ENCODE results near the gene ELK1. TPM values are rescaled to one million over a fixed set of nuclear protein-coding genes. Genes with fewer than 3 reads are reported as not detected.

The ELK1 gene
- total and polyA plus RNA-seq, 8 donors, result 6.8 to 27.2 (median 16.5) TPM

- H3K36me3 ChIP-seq, result no peaks in the 10 kb centered on the region
- TF ChIP-seq POLR2AphosphoS5 (IDR thresholded peaks at IDR 0.05) (no peak), EP300 (IDR thresholded peaks at IDR 0.05) (no peak), POLR2A (IDR thresholded peaks at IDR 0.05) (no peak)
- TF ChIP-seq, protein P1, sequence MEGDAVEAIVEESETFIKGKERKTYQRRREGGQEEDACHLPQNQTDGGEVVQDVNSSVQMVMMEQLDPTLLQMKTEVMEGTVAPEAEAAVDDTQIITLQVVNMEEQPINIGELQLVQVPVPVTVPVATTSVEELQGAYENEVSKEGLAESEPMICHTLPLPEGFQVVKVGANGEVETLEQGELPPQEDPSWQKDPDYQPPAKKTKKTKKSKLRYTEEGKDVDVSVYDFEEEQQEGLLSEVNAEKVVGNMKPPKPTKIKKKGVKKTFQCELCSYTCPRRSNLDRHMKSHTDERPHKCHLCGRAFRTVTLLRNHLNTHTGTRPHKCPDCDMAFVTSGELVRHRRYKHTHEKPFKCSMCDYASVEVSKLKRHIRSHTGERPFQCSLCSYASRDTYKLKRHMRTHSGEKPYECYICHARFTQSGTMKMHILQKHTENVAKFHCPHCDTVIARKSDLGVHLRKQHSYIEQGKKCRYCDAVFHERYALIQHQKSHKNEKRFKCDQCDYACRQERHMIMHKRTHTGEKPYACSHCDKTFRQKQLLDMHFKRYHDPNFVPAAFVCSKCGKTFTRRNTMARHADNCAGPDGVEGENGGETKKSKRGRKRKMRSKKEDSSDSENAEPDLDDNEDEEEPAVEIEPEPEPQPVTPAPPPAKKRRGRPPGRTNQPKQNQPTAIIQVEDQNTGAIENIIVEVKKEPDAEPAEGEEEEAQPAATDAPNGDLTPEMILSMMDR (IDR thresholded peaks at IDR 0.05), result no peak
- no peak overlapping the region for H3K4me3 ChIP-seq
- H3K9me3 ChIP-seq, result no peaks in the 10 kb centered on the region
- no peak overlapping the region for H3K27ac ChIP-seq
- peaks cover 0 to 22% (median 12%) of the 10 kb centered on the region in 3 donors for H3K27me3 ChIP-seq
- WGBS, 5 donors, result 39 to 62% (median 49%) methylated on average over 7 to 9 of the region's 9 CpGs
- DNase-seq, result no peak
- peaks cover 0 to 14% (median 12%) of the 10 kb centered on the region in 4 donors for H3K4me1 ChIP-seq
- intact Hi-C loops (cut with DNase I; ENCODE audit: low total_unique reads), result no loop called here
These were observed 30.1 kb downstream of the ELK1 start for GRCh38 chrX:47620303-47620685.

- peak within 1 kb of the TSS; percentile 28 to 43 (median 34) for H3K4me3 ChIP-seq
- 3 to 60% (median 6%) methylated on average over 26 to 76 of the region's 88 CpGs for WGBS, 5 donors
- no peak for TF ChIP-seq POLR2A (IDR thresholded peaks at IDR 0.05)
- peak in 1 of 3 donors; percentile 58 for TF ChIP-seq POLR2AphosphoS5 (IDR thresholded peaks at IDR 0.05)
- TF ChIP-seq, protein P1 (IDR thresholded peaks at IDR 0.05), result peak in 3 of 7 experiments; percentile 18 to 26 (median 22)
These were observed 30.7 kb downstream of the ELK1 start, which contains the start of gene SYN1 for GRCh38 chrX:47619486-47620302. Gene SYN1, minus strand, starts transcription at chrX:47619857. Its CDS starts 129 bp downstream, at chrX:47619728.

GRCh38 chrX:47618923-47619485 lies 31.4 kb downstream of the ELK1 start:
- Histone ChIP-seq H3K27ac (no peak overlapping the region), H3K4me1 (peaks cover 0 to 13% (median 11%) of the 10 kb centered on the region in 4 donors), H3K9me3 (no peaks in the 10 kb centered on the region), H3K36me3 (no peaks in the 10 kb centered on the region), H3K27me3 (peaks cover 0 to 18% (median 13%) of the 10 kb centered on the region in 3 donors), H3K4me3 (peak overlapping the region in 3 of 4 donors; percentile 30 to 43 (median 39))
- 36 to 68% (median 54%) methylated on average over 11 to 32 of the region's 32 CpGs for WGBS, 5 donors
- intact Hi-C loops (cut with DNase I; ENCODE audit: low total_unique reads), result no loop called here
- no peak for DNase-seq
- TF ChIP-seq EP300 (IDR thresholded peaks at IDR 0.05) (no peak), POLR2AphosphoS5 (IDR thresholded peaks at IDR 0.05) (no peak), POLR2A (IDR thresholded peaks at IDR 0.05) (no peak)
- TF ChIP-seq, protein P1 (IDR thresholded peaks at IDR 0.05), result no peak

More at GRCh38 chrX:47619486-47620302, 30.7 kb downstream of the ELK1 start, which contains the start of gene SYN1:
- intact Hi-C loops (cut with DNase I; ENCODE audit: low total_unique reads), result no loop called here
- Histone ChIP-seq H3K4me1 (peaks cover 0 to 14% (median 12%) of the 10 kb centered on the region in 4 donors), H3K27me3 (peaks cover 0 to 22% (median 12%) of the 10 kb centered on the region in 3 donors), H3K36me3 (no peaks in the 10 kb centered on the region), H3K27ac (peak within 1 kb of the TSS in 1 of 5 donors; percentile 1), H3K9me3 (no peaks in the 10 kb centered on the region)
- peak; percentile 76 to 95 for DNase-seq

DNA sequence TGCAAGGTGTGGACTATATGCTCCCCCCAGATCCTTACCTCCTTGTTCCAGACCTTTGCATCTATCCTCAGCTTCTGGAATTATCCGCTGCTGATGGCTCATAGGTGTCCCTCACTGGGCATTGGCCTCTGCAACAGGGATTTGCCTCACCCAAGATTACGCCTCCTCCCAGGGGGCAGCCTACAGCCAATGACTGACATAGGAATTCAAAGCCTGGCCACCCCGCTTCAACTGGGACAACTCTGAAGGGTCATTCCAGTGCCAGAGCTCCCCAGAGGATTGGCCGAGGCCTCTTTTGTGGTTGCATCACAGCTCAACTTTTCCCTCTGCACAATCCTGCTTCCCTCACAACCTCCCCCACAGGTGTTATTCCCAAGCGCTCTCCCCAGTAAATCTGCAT lies 35.7 kb downstream of the ELK1 start:
- H3K27me3 ChIP-seq, result peaks cover 0 to 10% (median 10%) of the 10 kb centered on the region in 3 donors
- H3K9me3 ChIP-seq, result peaks cover 0 to 7% (median 0%) of the 10 kb centered on the region in 4 donors
- no peaks in the 10 kb centered on the region for H3K36me3 ChIP-seq
- no peak for DNase-seq
- intact Hi-C loops (cut with DNase I; ENCODE audit: low total_unique reads), result no loop called here
- TF ChIP-seq EP300 (IDR thresholded peaks at IDR 0.05) (no peak), POLR2AphosphoS5 (IDR thresholded peaks at IDR 0.05) (no peak), POLR2A (IDR thresholded peaks at IDR 0.05) (no peak)
- TF ChIP-seq, protein P1 (IDR thresholded peaks at IDR 0.05), result no peak
- 68 to 87% (median 79%) methylated on average over 4 to 5 of the region's 5 CpGs for WGBS, 5 donors
- H3K27ac ChIP-seq, result no peak overlapping the region
- no peak overlapping the region for H3K4me3 ChIP-seq
- peaks cover 0 to 6% (median 5%) of the 10 kb centered on the region in 4 donors for H3K4me1 ChIP-seq
